ENCODE results near the gene PYROXD2. TPM values are rescaled to one million over a fixed set of nuclear protein-coding genes. Genes with fewer than 3 reads are reported as not detected.

PYROXD2 gene
- total and polyA plus RNA-seq, 2 of the 13 experiments (the other 11 are each of a cell fraction or from before 2014, with no cell fraction given), result 2.0 to 6.2 TPM

DNA sequence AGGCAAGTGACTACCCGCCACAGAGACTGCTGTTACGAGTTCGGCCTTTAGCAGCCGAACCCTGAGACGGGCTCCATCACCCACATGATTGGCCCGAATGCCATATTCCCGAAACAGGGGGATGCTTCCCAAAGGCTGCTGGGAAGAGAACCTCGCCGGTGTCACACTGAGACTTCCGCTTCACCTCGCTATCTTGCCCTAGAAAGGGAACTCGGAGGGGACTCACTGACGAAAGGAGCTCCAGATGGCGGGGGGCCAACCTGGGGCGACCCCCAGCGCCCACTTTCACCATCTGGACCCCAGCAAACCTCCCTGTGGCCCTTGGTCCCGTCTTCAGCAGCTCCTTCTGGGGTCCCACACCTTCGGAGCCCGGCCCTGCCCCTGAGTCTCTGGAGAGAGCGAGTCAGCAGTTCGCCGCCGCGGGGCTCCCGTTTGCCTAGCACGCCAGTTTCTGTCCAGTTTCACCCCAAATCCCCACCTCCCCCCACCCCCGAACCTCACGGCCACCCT, 31.2 kb upstream of the PYROXD2 start (continued):
- TF ChIP-seq HNF1A (IDR thresholded peaks at IDR 0.05; ENCODE audit: low read depth), result no peak
- no peak for TF ChIP-seq HNF1A (CRISPR knock-in tag; IDR thresholded peaks at IDR 0.05; ENCODE audit: borderline replicate concordance)
- 0 out of 2 replicates have a peak, but pooled peaks have one; percentile 29 for TF ChIP-seq ZNF333 (CRISPR knock-in tag; IDR thresholded peaks at IDR 0.05; ENCODE audit: borderline replicate concordance)
- TF ChIP-seq GFI1 (CRISPR knock-in tag; IDR thresholded peaks at IDR 0.05; ENCODE audit: borderline replicate concordance), result no peak
- TF ChIP-seq ZSCAN29 (CRISPR knock-in tag; conservative IDR thresholded peaks at IDR 0.05), result no peak
- 0 out of 2 replicates have a peak, but pooled peaks have one; percentile 30 for TF ChIP-seq ZNF776 (CRISPR knock-in tag; IDR thresholded peaks at IDR 0.05)
- TF ChIP-seq TAF1 (CRISPR knock-in tag; IDR thresholded peaks at IDR 0.05), result peak; percentile 2; the same call in 1 of the 2 replicates
- TF ChIP-seq, protein P1, sequence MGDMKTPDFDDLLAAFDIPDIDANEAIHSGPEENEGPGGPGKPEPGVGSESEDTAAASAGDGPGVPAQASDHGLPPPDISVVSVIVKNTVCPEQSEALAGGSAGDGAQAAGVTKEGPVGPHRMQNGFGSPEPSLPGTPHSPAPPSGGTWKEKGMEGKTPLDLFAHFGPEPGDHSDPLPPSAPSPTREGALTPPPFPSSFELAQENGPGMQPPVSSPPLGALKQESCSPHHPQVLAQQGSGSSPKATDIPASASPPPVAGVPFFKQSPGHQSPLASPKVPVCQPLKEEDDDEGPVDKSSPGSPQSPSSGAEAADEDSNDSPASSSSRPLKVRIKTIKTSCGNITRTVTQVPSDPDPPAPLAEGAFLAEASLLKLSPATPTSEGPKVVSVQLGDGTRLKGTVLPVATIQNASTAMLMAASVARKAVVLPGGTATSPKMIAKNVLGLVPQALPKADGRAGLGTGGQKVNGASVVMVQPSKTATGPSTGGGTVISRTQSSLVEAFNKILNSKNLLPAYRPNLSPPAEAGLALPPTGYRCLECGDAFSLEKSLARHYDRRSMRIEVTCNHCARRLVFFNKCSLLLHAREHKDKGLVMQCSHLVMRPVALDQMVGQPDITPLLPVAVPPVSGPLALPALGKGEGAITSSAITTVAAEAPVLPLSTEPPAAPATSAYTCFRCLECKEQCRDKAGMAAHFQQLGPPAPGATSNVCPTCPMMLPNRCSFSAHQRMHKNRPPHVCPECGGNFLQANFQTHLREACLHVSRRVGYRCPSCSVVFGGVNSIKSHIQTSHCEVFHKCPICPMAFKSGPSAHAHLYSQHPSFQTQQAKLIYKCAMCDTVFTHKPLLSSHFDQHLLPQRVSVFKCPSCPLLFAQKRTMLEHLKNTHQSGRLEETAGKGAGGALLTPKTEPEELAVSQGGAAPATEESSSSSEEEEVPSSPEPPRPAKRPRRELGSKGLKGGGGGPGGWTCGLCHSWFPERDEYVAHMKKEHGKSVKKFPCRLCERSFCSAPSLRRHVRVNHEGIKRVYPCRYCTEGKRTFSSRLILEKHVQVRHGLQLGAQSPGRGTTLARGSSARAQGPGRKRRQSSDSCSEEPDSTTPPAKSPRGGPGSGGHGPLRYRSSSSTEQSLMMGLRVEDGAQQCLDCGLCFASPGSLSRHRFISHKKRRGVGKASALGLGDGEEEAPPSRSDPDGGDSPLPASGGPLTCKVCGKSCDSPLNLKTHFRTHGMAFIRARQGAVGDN (CRISPR knock-in tag; IDR thresholded peaks at IDR 0.05), result peak; percentile 74
- TF ChIP-seq RNF219 (CRISPR knock-in tag; IDR thresholded peaks at IDR 0.05), result no peak
- TF ChIP-seq ZNF784 (CRISPR knock-in tag; IDR thresholded peaks at IDR 0.05; ENCODE audit: borderline replicate concordance), result 0 out of 2 replicates have a peak, but pooled peaks have one; percentile 1
- 0 out of 2 replicates have a peak, but pooled peaks have one; percentile 5 for TF ChIP-seq ZNF224 (CRISPR knock-in tag; IDR thresholded peaks at IDR 0.05)
- no peak for TF ChIP-seq RAD21 (CRISPR knock-in tag; IDR thresholded peaks at IDR 0.05)
- no peak for TF ChIP-seq ZNF414 (CRISPR knock-in tag; IDR thresholded peaks at IDR 0.05)
